GM18870 (cell line): Measurements from ENCODE around the gene MGAT3.
"Not testable (repeated sequence)": the region's sequence is repeated elsewhere in the genome, so short reads cannot be mapped to it uniquely, and the experiment has no call there.

Source experiments
- ATAC-seq: cut with Tn5 transposase; IDR thresholded peaks from one replicate; pipeline ENCODE4 v1.9.1; 2021; ENCODE audit warnings: moderate library complexity; ENCODE audit not compliant: unreplicated experiment

Gene MGAT3

DNA sequence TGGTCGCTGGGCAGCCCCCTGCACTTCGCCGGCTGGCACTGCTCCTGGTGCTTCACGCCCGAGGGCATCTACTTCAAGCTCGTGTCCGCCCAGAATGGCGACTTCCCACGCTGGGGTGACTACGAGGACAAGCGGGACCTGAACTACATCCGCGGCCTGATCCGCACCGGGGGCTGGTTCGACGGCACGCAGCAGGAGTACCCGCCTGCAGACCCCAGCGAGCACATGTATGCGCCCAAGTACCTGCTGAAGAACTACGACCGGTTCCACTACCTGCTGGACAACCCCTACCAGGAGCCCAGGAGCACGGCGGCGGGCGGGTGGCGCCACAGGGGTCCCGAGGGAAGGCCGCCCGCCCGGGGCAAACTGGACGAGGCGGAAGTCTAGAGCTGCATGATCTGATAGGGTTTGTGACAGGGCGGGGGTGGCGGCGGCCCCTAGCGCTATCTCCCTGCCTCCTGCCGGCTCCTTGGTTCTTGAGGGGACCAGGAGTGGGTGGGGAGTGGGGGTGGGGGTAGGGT is 31.8 kb downstream of the MGAT3 start:
- no peak for ATAC-seq

DNA sequence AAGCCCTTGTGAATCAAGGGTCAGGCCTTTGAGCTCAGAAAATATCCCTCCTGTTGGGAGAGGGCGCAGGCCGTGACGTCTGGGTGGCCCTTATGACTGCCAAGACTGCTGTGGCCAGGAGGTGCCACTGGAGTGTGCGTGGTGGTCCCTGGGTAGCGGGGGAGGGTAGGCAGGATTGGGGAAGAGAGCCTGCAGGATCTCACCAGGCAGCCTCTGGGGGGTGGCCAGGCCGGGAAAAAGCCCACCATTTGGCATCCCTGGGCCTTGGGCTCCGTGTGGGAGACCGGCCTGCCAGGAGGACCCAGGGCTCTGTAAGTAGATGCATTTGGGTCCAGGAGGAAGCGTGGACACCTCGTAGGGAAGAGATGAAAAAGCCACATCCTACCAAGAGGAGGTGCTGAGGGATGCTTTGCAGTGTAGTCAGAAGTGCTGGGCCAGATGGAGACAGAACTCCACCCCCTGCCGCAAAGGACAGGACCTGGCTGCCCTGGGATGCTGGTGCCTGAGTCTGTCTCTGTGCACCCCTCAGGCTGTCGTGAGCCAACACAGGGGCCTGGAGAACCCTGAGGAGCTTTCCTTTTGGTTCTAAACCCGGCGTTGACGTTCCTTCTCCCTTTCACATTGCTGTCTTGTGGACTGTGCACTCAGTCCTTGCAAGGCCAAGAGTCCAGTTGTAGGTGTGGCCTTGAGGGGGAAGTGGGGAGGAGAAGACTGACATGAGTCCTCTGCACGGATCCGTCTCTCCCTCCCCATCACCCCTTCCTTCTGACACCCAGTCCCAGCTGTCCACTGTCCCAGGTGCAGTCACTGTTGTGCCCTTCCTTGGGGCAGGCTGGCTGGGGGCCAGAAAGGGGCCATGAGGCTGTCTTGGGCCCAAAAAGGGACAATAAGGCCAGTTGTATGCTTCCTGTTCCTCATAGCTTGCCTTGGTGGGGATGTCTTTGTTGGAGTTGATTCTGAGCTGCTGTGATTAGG is 32.6 kb downstream of the MGAT3 start:
- peak; percentile 12 for ATAC-seq

DNA sequence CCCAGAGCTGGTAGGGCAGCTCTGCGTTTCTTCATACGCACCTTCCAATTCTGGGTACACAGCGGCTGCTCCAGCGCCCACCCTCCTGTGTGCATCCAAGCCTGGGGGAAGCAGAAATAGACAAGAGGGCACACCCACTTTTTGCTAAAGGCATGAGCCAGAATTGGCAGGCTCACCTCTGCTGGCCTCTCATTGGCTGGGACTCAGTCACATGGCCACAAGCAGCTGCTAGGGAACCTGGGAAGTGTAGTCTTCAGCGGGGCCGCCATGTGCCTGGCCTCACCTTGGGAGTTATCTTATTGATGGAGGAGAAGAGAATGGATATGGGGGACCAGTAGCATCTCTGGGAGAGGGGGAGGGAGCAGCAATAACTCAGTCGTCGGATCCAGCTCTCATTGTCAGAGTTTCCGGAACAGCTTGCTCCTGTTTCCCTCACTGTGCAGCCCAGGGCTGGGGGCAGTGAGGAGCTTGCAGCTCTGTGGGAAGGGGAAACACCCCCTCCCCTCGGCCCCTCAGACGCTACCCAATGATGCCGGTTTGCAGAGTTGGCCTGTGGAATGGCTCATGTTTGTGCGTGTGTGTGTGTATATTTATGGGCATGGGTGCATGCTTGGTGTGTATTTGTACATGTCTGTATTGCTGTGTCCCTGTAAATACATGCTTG is 33.5 kb downstream of the MGAT3 start:
- peak; percentile 60 for ATAC-seq

DNA sequence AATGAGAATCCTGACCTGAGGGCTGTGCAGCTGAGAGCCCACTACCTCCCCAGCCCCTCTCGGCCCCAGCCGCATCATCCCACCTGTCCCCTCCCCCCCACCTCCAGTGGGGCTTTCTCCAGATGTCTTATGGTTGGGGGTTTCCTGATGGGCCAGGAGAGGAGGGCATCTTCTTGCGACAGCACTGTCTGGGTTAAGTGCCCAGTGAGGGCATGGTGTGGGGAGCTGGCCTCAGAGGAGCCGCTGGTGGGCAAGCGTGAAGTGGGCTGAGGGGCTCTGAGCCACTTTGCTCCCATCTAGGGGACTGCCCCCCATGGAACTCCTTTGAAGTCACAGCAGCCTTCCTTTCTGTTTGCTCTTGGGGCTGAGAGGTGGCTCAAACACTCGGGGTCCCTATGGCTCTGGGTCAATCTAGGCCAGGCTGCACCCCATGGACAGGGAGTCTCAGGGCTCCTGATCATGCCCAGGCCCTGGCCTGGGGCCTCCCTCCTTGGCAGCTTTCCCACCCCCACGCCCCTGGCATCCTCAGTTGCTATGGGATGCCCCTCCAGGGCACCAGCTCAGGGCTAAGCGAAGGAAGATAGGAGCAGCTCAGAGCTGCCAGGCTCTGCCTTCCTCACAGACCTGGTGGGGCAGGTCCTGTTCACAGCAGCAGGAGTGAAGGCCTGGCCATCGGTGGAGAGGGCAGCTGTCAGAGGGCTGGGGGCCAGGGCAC is 34.3 kb downstream of the MGAT3 start:
- no peak for ATAC-seq

DNA sequence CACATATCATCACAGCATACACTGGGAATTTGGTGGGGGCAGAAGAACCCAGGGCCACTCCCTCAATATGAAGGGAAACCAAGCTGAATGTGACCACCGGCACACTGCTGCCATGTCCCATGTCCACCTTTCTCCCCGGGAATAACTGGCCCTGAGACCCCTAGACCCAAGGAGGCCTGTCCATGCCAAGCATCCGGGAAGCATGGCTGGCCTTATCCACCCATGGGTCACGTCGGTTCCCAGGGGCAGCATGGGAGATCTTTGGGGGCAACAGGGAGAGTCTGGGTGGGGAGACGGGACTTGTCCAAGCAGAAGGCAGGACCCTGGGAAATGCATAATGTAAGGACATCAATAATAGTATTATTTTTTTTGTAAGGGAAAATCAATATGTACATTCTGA is 34.9 kb downstream of the MGAT3 start:
- no peak for ATAC-seq

DNA sequence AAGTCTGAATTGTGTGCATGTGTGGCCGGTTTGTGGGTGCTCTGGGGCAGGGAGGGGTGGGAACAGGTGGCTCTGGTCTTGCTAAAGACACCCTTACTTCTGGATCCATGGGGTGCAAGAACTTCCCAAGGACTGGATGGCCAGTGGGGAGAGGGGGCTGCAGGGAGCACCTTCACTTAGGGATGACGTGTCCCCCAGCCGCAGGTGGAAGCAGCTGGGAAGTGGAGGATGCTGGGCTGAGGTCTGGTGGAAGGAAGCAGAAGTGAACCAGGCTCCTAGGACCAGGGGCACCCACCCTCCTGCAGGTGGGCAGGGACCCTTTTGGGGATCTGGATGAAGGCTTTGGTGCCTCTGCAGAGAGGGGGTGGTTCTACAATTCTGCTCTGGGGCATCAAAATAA is 35.4 kb downstream of the MGAT3 start:
- ATAC-seq, result no peak

DNA sequence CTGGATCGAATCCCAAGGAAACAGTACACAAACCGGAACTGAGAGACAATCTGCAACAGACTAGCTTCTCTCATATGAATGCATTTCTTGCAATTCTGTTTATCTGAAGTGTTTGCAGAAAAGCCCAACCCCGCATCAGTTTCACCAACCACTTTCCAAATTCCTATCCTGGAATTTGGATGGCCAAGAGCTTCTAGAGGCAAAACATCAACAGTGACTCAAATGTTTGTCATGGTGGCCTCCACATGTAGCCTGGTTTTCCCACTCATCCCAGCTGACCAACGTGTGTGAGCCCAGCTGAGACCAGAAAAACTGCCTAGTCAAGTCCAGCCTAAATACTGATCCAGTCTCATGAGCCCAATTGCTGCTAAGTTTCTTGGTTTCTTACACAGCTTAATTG is 36.9 kb downstream of the MGAT3 start:
- no peak for ATAC-seq

DNA sequence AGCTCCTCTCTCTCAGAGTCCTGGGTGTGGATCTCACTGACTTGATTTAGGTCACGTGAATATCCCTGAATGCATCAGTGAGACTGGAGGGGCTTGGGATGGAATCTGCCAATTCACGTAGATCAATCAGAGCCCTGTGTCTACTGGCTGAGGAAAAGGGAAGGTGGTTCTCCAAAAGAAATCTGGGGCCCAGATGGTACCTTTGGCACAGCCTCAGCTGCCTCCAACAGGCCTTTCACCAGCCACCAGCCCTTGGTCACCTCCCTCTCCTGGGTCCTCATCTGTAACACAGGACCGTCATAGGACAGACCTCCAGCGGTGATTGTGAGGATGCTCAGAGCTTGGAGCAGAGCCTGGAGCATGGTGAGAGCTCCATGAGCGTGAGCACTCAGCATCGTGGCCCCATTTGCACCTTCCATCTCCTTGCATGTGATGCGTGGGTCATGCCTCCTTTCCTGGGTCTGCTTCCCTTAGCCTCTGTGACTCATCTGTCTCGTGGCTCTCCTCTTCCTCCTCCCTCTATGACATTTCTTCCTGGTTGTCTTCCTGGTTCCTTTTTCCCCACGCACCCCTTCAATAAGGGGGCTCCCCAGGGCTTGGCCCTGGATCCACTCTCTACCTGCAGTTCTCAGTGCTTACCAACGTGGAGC is 37.8 kb downstream of the MGAT3 start:
- ATAC-seq, result no peak

DNA sequence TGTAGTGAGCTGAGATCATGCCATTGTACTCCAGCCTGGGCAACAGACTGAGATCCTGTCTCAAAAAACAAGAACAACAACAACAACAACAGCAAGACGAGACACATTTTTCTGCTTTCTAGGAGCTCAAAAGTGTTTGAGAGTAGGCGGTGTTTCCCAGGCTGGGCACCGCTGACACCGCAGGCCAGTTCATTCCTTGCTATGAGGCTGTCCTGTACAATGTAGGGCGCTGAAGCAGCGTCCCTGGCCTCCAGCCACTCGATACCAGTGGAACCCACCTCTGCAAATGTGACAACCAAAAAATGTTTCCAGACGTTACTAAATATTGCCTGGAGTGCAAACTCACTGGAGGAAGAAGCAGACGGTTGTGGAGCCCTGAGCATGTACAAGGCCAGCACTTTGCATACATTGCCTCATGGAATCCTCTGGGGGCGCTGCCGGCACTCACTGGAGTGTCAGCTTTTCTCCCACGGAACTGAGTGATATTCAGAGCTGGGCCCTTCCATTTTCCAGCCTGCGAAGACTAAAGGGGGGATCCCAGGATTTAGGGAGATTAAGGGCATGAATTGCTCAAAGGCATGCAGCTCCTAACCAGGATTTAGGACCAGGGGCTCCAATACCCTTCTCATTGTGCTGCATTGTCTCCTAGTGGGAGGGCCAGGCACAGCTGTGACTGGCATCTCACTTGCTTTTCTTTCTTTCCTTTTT is 39.5 kb downstream of the MGAT3 start:
- no peak for ATAC-seq

DNA sequence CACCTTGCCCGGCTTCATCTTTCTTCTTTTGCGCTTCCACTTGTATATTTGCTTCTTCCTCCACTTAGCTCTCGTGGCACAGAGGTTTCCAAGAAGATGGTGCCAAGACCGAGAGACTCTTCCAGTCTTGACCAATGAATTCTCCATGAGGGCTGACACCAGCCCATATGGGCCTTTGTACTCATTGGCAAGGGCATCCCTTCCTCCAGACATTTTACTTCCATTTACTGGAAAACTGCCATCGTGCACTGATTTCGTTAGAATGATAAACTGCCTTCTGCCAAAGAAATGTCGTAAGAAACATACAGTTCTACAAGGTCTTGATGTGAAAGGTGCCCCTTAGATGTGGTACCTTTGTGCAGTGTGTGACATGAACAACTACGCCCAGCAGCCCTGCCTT is 40.6 kb downstream of the MGAT3 start:
- no peak for ATAC-seq

DNA sequence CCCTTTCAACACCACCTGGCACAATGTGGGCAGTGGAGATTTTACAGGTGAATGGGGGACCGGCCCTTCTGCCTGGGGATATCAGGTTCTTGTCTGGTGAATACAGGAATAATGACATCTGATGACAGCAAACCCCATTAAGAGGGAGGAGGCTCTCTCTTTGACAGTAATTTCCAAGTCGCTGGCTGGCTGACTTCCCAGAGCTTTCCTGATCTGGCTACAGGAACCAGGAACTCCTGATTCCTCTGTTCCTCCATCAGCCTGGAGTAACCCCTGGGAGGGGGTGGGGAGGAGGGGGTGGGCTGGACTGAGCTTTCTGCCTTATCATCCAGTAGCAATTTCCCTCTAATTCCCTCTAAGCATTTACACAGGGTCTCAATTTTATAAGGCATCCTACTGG is 41.6 kb downstream of the MGAT3 start:
- ATAC-seq, result no peak

DNA sequence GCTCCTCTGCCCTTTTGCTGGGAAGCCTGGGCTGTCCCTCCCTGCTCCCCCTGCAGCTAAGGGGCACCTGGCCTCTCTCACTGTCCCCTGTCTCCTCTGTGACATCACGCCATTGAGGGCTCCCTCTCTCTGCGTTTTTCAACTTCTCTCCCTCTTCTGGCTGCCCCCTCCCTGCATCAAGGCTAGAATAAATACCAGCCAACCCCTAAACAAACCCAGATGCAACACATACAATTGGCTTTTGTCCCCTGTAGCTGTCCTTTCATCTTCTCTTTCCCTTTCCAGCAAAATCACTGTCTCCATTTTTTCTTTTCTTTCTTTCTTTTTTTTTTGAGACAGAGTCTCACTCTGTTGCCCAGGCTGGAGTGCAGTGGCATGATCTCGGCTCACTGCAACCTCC is 42.0 kb downstream of the MGAT3 start:
- ATAC-seq, result no peak

DNA sequence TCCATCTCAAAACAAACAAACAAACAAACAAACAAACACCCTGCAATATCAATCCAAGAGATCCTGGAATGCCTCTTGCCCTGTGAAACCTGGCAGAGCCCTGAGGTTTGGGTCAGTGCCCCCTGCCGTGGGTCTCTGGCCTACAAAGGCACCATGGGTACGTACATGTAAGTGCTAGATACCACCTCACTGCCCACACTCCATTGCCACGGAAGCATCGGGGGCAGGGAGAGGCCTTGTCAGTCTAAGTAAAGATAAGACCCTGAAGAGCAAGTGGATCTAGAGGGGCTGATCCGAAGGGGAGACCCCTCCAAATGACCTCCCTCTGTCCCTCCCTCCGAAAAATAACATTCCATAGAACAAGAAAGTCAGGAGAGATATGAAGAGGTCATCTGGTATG is 43.3 kb downstream of the MGAT3 start:
- ATAC-seq, result no peak

DNA sequence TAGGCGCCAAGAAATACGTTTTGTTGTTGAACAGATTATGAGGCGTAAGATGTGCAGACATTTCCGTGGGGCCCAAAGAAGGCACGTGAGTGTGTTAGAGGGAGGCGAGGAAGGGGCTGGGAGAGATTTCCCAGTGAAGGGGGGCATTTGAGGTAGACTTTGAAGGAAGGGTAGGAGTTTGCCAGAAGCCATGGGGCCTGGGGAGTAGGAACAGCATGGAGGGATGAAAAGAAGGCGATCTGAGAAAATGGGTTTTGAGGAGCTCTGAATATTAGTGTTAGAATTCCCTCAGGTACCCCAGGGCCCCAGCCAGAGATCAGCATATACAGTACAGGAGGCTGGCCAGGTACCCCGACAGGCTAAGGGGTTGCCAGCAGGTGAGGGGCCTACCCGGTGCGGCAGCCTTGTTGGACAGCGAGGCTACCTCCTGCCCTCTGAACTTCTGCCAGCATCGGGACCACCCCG is 44.9 kb downstream of the MGAT3 start:
- ATAC-seq, result no peak

DNA sequence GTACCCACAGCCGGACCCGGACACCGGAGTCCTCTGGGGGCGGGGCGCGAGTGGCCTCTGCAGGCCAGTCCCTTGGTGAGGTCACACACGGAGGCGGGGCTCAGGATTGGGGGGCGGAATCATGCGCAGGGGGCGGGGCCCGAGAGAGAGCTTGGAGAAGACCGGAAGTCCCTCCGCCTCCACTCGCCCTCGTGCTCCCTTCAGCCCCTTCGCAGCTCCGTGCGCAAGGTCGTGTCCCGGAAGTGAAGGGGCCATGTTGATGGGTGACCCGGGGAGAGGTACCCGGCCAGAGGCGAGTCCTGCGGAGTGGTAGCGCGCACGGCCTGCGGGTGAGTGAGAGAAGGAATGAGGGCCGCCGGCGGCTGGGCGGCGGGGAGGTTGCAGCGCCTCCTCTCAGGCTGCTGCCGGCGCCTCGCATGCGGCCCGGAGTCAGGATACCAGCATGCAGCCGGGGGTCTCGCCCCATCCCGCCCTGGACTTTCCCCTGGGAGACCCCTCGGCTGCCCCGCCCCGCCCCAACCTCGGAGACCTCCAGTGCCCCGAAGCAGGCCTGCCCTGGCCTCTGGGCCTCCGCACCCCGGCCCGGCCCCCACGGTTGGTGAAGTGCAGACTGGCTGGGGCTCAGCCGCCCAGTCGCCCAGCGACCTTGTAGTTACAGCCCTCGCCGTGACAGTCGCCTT is 45.4 kb downstream of the MGAT3 start, which contains the start of gene MIEF1:
MIEF1 (plus strand) TSS at position 182 of the 680 bp plus-strand sequence. CDS start 9,005 bp downstream, outside the sequence.
- no peak for ATAC-seq

DNA sequence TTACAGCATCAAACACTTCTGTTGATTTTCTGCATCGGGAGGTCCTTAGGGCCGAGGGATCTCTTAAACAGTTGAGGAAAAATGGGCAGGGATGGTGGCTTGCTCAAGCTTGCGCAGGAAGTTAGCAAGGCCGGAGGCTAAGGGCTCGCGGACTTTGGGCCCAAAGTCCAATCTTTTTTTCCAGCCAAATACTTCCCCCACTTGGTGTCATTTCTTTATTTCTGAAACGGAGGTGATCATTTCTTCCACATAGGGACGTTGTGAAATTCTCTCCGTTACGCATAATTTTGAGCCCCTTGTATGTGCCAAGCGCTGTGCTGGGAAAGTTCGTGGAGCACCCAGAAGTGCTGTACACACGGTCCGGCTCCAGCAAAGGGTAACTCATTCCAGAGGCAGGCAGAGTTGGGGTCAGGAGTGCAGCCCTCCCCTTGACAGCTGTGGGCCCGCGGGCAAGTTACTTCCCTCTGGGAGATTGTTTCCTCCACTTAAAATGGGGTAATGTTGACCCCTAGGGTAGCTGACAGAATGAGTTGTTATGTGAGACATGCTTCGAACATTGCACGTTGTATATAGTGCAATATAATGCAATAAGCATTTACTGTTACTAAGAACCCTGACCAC is 46.1 kb downstream of the MGAT3 start:
- ATAC-seq, result no peak

DNA sequence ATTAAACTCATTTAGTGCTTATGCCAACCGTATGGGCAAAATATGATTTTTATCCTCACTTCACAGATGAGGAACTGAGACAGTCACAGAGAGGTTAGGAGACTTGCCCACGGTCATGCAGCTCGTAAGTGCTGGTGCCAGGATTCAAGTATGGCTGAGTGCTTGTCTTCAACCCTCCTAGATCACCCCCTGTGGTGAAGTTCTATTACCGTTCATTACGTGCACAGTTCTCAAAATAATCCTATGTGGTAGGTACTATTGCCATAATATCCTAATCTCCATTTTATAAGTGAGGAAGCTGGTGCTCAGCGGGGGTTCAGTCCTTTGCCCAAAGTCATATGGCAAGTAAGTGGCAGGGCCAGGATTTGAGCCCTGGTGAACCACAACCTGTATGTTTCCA is 46.8 kb downstream of the MGAT3 start:
- no peak for ATAC-seq

DNA sequence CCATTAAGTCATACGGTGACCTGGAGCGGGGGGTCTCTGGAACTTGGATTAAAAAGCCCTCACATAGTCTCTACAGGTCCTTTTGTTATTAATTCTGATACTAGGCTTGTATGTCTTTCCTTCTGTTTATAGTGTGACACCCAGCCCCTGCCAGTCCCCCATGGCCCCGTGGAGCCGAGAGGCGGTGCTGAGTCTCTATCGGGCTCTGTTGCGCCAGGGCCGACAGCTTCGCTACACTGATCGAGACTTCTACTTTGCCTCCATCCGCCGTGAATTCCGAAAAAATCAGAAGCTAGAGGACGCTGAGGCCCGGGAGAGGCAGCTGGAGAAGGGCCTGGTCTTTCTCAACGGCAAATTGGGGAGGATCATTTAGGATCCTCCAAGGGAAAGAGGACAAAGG is 47.3 kb downstream of the MGAT3 start:
- no peak for ATAC-seq

DNA sequence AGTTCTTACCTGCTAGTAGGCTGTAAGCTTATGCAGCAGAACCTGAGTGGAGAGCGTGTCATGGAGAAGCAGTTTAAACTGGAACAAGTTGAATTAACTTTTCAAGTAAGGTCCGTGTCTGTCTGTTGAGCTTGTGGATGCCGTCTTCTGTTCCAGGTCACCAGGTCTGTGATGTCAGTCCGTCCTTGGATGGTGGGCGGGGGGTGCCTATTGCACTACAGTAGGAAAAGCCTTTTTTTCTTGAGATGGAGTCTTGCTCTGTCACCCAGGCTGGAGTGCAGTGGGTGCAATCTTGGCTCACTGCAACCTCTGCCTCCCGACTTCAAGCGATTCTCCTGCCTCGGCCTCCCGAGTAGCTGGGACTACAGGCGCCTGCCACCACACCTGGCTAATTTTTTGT is 50.2 kb downstream of the MGAT3 start:
- ATAC-seq, result not testable (repeated sequence)
